NCI-H748 (cell line): ENCODE data around the gene PADI4.

Source experiments
- DNase-seq: peaks from one replicate; lab custom pipeline; 2025; ENCODE audit not compliant: unreplicated experiment; lab: John Stamatoyannopoulos, UW

PADI4 gene

GRCh38 chr1:17347769-17348592 lies 40.0 kb downstream of the PADI4 start:
- DNase-seq = no peak

DNA sequence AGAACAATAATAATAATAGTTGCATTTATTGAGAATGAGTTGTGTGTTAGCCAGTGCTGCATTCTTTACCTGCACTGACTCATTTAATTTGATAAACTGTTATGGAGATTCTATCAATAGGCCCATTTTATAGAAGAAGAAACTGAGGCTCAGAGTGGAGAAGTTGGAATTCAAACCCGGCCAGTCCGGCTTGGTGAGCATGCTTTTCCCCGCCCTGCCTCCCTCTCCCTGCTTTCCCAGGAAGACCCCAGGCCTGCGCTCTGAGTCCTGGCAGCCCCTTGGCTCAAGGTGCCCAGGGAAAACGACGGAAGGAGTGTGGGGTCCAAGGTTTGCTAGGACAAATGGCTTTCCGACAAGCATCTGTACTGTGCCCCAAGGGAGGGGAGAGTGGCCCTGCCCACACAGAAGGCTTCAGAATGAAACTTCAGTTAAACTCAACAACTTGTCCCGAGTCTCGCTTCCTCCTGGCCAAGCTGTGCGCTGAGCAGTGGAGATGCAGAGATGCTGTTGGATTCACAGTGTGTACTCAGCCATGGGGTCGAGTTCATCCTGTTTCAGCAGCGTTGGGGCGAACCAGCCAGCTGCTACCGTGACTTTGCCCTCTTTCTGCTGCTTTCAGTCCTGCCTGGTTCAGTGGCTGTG lies 40.7 kb downstream of the PADI4 start:
- DNase-seq = no peak

GRCh38 chr1:17350083-17350482 lies 42.1 kb downstream of the PADI4 start:
- no peak for DNase-seq

GRCh38 chr1:17350928-17351446 lies 43.0 kb downstream of the PADI4 start:
- no peak for DNase-seq

DNA sequence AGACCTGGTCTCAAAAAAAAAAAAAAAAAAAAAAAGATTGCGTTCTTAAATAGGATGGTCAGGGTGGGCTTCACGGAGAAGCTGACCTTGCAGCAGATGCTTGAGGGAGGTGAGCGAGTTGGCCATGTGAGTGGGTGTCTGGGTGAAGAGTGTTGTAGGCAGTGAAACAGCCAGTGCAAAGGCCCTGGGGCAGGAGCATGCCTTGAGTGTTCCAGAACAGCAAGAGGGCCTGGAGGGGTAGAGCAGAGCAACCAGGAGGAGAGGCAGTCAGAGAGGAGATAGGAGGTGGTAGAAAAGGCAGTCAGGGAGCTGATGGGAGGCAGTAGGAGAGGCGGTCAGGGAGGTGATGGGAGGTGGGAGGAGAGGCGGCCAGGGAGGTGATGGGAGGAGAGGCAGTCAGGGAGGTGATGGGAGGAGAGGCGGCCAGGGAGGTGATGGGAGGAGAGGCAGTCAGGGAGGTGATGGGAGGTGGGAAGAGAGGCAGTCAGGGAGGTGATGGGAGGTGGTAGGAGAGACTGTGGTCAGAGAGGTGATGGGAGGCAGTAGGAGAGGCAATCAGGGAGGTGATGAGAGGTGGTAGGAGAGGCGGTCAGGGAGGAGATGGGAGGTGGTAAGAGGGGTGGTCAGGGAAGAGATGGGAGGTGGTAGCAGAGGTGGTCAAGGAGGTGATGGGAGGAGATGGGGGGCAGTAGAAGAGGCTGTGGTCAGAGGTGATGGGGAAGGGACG lies 43.8 kb downstream of the PADI4 start:
- no peak for DNase-seq

DNA sequence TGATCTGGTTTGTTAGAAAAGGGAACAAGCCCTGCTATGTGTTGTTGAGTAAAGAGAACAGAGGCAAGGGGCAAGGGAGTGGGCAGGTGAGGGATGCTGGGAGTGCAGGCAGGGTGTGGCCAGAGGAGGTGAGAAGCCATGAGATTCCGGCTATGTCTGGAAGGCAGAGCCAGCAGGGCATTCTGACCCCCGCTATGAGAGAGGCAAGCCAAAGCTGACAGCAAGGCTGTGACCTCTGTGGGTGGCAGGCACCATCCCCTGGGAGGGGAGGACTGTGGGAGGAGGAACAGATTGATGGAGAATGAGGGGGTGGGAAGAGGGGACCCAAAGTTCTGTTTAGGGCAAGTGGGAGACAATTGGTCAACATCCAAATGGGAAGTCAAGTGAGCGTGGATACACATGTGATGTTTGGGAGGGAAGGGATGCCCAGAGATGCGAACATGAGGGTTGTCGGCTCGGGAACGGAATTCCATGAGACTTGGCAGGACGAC lies 44.5 kb downstream of the PADI4 start:
- no peak for DNase-seq

DNA sequence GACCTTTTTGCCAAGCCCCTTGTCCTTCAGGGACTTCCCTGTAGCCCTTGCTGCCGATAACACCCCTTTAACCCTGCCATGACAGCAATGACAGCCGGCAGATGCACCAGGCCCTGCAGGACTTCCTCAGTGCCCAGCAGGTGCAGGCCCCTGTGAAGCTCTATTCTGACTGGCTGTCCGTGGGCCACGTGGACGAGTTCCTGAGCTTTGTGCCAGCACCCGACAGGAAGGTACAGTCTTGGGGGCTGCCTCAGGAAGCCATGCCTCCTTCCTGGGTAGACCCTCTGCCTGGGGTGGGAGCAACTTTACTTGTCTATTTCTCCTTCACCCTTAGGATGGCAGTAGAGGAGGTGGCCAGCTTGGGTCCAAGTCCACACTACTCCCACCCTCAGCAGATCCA lies 47.9 kb downstream of the PADI4 start:
- DNase-seq = no peak

DNA sequence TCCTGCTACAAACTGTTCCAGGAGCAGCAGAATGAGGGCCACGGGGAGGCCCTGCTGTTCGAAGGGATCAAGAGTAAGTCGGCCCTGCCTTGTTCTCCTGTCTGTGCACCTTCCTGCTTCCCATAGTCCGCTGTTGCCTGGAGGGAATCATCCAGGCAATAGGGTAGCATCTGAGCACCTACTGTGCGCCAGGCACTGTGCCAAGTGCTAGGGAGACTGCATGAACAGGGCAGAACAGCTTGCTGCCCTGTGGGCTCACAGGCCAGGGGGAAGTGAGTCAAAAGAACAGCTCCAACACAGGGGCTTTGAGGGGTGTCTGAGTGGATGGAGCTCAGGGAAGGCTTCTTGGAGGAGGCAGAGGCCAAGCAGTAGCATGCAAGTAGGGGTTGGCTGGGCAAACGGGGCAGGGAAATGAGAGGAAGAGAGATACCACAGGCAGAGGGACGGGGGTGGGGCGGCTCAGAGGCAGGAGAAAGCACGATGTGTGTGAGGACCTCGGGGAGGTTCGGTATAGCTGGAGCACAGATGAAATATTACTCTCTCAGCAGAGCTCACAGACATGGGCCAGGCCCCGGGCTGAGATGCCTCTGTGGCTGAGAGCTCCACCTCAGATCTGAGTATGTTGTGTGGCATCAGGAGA lies 48.5 kb downstream of the PADI4 start:
- no peak for DNase-seq

- no peak for DNase-seq
Observed at GRCh38 chr1:17358557-17358956, 50.6 kb downstream of the PADI4 start.

- DNase-seq = peak; percentile 2
Observed at GRCh38 chr1:17359031-17359430, 51.0 kb downstream of the PADI4 start.

DNA sequence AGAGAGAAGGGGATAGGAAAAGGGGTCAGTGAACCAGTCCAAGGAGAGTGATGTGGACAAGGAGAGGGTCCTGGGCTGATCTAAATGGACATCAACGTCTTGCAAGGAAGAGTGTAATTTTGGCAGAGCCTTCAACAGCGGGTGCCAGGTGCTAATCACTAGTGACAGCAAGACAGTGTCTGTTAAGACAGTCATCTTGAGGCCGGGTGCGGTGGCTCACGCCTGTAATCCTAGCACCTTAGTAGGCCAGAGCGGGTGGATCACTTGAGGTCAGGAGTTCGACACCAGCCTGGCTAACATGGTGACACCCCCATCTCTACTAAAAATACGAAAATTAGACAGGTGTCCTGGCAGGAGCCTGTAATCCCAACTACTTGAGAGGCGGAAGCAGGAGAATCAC lies 51.8 kb downstream of the PADI4 start:
- DNase-seq = no peak

- DNase-seq = no peak
Observed at GRCh38 chr1:17360272-17360956, 52.4 kb downstream of the PADI4 start.

DNA sequence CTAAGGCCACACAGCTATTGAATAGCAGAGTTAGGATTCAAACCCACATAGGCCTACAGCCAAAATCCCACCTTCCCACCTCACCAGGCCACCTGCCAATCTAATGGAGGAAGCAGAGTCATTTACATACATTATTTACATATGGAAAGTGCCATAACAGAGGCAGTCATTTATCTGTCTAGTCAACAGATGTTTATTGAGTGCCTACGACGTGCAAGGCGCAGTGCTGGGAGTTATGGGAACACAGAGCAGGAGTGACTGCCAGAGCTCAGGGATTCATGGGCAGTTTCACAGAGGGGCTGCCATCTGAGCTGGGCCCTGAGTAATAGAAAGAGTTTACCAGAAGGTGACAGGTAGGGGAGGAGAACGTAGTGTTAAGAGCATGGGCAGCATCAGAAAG lies 53.7 kb downstream of the PADI4 start:
- no peak for DNase-seq

GRCh38 chr1:17363351-17363750 lies 55.4 kb downstream of the PADI4 start:
- DNase-seq = no peak

DNA sequence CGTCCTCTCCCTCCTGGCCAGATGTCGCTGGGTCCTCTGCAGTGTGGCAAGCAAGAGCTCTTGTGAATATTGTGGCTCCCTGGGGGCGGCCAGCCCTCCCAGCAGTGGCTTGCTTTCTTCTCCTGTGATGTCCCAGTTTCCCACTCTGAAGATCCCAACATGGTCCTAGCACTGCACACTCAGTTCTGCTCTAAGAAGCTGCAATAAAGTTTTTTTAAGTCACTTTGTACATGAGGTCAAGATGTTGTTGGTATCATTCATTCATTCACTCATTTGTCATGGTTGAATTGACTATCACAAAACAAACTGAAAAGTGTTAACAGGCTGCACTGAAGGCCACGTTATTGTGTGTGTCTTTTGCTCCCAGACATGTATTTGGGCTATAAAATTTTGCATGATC lies 55.8 kb downstream of the PADI4 start:
- DNase-seq = no peak

DNA sequence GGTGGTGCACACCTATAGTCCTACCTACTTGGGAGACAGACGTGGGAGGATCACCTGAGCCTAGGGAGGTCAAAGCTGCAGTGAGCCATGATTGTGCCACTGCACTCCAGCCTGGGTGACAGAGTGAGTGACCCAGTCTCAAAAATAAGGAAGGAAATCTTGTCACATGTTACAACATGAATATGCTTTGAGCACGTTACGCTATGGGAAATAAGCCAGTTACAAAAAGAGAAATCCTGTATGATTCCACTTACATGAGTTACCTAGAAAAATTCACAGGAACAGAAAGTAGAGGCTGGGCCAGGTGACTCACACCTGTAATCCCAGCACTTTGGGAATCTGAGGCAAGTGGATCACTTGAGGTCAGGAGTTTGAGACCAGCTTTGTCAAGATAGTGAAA lies 57.3 kb downstream of the PADI4 start:
- no peak for DNase-seq

DNA sequence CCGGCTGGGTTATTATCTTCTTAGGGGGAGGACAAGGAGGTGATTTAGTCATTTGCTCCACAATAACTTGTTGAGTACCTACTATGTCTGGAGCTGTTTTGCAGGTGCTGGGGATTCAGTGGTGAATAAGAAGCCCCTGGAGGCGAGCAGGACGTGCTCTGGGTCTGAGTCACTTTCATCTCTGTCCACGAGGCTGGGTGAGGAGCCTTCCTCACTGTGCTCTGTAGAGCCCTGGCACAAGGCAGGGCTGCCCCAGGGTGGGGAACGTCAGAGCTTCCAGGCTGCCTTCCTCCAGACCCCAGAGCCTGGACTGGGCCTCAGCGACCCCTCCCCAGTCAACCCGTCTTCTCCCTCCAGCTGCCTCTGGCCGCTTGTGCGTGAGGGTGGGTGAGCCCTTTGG lies 61.5 kb downstream of the PADI4 start:
- DNase-seq = no peak

DNA sequence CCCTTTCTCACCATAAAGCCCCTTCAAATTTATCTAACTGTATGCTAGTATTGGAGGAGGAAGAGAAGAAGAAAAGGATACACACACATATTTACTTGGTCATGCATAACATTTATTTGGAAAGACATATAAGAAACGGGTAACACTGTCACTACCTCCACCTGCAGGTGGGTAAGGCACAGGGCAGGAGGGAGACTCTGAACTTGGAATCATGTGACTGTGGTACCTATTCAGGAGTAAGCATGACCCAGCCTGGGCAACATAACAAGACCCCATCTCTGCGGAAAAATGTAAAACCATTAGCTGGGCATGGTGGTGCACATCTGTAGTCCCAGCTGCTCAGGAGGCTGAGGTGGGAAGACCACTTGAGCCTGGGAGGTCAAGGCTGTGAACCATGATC lies 62.6 kb downstream of the PADI4 start:
- peak; percentile 3 for DNase-seq

- no peak for DNase-seq
Observed at GRCh38 chr1:17371896-17372295, 63.9 kb downstream of the PADI4 start, which contains the start of gene PADI6. Gene PADI6 (plus strand): TSS chr1:17372196. CDS start chr1:17372246, 50 bp downstream.

GRCh38 chr1:17372955-17373354 lies 65.0 kb downstream of the PADI4 start:
- no peak for DNase-seq
